Ectodermal cell (in vitro differentiated cells): ENCODE data around the gene CORO7.

Source experiments
- H3K27ac ChIP-seq: 2 replicates; pipeline ENCODE4 v1.7.0; 2013; ENCODE audit warnings: mild to moderate bottlenecking, low read depth, low read length; ENCODE audit not compliant: insufficient read depth, poor library complexity, severe bottlenecking
- H3K27me3 ChIP-seq: 2 replicates; pipeline ENCODE4 v1.7.0; 2013; ENCODE audit warnings: mild to moderate bottlenecking, low read length; ENCODE audit not compliant: insufficient read depth, control insufficient read depth, poor library complexity, severe bottlenecking
- H3K36me3 ChIP-seq: one replicate; pipeline ENCODE4 v1.7.0; 2013; ENCODE audit warnings: low read length; ENCODE audit not compliant: control insufficient read depth, insufficient read depth
- H3K4me1 ChIP-seq: one replicate; pipeline ENCODE4 v1.7.0; 2013; ENCODE audit warnings: low read length; ENCODE audit not compliant: control insufficient read depth, insufficient read depth
- H3K4me3 ChIP-seq: 2 replicates; pipeline ENCODE4 v1.7.0; 2013; ENCODE audit warnings: low read depth, low read length, control low read depth; ENCODE audit not compliant: insufficient read depth
- H3K9me3 ChIP-seq: 2 replicates; pipeline ENCODE4 v1.7.0; 2013; ENCODE audit warnings: mild to moderate bottlenecking, low read length, moderate library complexity; ENCODE audit not compliant: control insufficient read depth
- WGBS, 2 experiments: methylation state at CpG; one replicate each; pipeline ENCODE4 v1.1.7; 2013; ENCODE audit warnings: missing lambda C conversion rate in 2 of 2; 5-methylcytosine and 5-hydroxymethylcytosine counted together

CORO7 gene

GRCh38 chr16:4361944-4362311, 54.5 kb downstream of the CORO7 start:
- no peaks in the 10 kb centered on the region for H3K27me3 ChIP-seq

DNA sequence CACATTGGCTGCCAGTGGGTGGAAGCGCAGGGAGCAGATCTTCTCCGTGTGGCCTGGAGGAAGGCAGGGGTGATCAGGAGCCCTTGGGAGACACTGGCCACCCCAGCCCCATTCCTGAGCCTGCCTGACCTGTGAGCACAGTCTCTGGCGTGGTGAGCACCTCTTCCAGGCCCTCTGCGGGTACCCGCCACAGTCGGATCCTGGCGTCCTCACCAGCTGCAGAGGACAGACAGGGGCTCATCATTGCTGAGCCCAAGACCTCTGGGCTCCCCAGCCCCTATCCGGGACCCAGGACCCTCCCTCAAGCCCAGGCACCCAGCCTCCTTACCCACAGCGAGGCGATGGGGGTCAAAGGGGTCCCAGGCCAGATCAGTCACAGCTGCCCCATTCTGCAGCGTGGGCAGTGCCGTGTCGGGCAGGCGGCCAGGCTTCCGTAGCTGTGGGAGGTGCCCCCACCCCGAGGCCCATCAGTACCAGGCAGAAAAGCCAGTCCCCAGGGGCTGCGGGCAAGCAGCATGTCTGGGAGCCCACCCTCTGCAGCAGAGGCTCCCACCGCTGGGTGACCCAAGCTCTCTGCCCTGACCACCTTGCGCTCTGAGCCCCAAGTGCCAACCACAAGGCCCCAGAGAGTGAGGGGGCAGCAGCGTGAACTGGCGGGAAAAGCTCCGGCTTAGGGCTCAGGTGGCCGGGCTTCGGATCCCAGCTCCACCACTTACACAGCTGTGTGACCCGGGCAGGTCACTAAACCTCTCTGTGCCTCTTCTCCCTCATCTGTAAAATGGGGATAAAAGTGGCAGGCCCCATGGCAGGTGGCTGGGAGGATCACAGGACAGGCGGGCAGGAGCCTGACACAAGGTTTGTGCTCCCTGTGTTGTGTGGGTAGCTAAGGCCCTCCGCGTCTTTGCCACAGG, 55.1 kb downstream of the CORO7 start:
- Histone ChIP-seq H3K27me3 (no peaks in the 10 kb centered on the region), H3K36me3 (no peaks in the 10 kb centered on the region), H3K27ac (no peak overlapping the region), H3K4me3 (no peak overlapping the region), H3K4me1 (no peaks in the 10 kb centered on the region), H3K9me3 (no peaks in the 10 kb centered on the region)
- WGBS, 2 experiments = 94 to 95% methylated on average over 28 of the region's 28 CpGs

More at GRCh38 chr16:4361944-4362311, 54.5 kb downstream of the CORO7 start:
- Histone ChIP-seq H3K4me1 (no peaks in the 10 kb centered on the region), H3K27ac (no peak overlapping the region), H3K36me3 (no peaks in the 10 kb centered on the region), H3K9me3 (no peaks in the 10 kb centered on the region), H3K4me3 (no peak overlapping the region)
- WGBS, 2 experiments = 94% methylated on average over 12 of the region's 12 CpGs

DNA sequence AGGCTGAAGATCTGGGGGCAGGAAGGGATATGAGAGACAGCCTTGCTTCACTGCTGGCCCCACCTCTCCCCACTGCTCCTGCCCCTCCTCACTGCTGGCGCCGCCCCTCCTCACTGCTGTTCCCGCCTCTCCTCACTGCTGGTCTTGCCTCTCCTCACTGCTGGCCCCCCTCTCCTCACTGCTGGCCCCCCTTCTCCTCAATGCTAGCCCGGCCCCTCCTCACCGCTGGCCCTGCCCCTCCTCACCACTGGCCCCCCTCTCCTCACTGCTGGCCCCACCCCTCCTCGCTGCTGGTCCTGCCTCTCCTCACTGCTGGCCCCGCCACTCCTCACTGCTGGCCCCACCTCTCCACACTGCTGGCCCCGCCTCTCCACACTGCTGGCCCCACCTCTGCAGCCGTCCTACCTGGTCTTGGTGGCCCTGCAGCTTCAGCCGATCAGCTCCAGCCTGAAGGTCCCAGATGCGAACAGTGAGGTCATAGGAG, 55.8 kb downstream of the CORO7 start:
- Histone ChIP-seq H3K27ac (no peak overlapping the region), H3K4me1 (no peaks in the 10 kb centered on the region), H3K36me3 (no peaks in the 10 kb centered on the region), H3K9me3 (no peaks in the 10 kb centered on the region), H3K4me3 (no peak overlapping the region), H3K27me3 (no peaks in the 10 kb centered on the region)
- 74 to 79% methylated on average over 11 of the region's 11 CpGs for WGBS, 2 experiments

GRCh38 chr16:4359914-4360313, 56.5 kb downstream of the CORO7 start:
- Histone ChIP-seq H3K4me1 (no peaks in the 10 kb centered on the region), H3K9me3 (no peaks in the 10 kb centered on the region), H3K4me3 (no peak overlapping the region), H3K27ac (no peak overlapping the region), H3K36me3 (no peaks in the 10 kb centered on the region), H3K27me3 (no peaks in the 10 kb centered on the region)
- 91 to 93% methylated on average over 3 of the region's 3 CpGs for WGBS, 2 experiments

GRCh38 chr16:4358831-4359561, 57.4 kb downstream of the CORO7 start:
- H3K4me3 ChIP-seq = no peak overlapping the region
- WGBS, 2 experiments = 41 to 45% methylated on average over 19 of the region's 19 CpGs
- H3K36me3 ChIP-seq = no peaks in the 10 kb centered on the region
- no peaks in the 10 kb centered on the region for H3K4me1 ChIP-seq
- H3K9me3 ChIP-seq = no peaks in the 10 kb centered on the region
- H3K27me3 ChIP-seq = no peaks in the 10 kb centered on the region
- no peak overlapping the region for H3K27ac ChIP-seq

DNA sequence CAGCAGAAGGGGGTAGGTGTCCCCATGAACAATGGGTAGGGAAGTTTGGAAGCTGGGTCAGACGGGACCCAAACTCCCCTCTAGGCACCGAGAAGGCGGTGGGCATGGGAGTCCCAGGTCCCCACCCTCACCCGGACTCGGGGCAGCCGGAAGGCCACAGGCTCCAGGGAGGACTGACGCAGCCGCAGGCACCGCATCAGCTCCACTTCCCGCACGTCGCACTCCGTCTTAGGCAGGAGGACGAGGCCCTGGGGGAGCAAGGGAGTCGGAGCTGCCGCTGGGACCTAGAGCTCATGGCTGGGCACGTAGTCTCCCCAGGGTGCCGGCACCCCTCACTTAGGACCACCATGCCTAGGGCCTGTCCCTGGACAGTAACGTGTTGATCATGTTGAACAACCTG, 58.2 kb downstream of the CORO7 start:
- Histone ChIP-seq H3K36me3 (no peaks in the 10 kb centered on the region), H3K27ac (no peak overlapping the region), H3K27me3 (no peaks in the 10 kb centered on the region), H3K4me1 (no peaks in the 10 kb centered on the region), H3K9me3 (no peaks in the 10 kb centered on the region), H3K4me3 (no peak overlapping the region)
- 95% methylated on average over 19 of the region's 19 CpGs for WGBS, 2 experiments

DNA sequence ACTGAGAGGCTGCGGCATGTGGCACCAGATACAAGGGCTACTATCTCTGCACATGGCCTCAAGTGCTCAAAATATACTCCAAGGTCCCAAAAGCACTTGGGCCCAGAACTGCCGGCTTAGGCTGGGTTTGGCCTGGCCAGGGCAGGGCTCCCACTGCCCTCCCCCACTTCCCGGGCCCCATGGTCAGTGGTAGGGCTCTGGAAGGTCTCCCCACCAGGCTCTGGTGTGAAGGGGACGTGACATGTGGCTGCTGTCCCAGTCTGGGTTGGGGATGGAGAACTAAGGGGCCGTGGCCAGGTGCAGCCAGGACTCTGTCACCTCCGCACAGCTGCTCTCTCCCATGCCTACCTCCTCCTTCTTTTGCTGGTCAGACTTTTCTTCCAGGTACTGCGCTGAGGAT, 59.6 kb downstream of the CORO7 start:
- Histone ChIP-seq H3K4me3 (no peak overlapping the region), H3K36me3 (no peaks in the 10 kb centered on the region), H3K4me1 (no peaks in the 10 kb centered on the region), H3K27me3 (peaks cover under 1% of the 10 kb centered on the region), H3K27ac (no peak overlapping the region), H3K9me3 (no peaks in the 10 kb centered on the region)
- WGBS, 2 experiments = 92 to 93% methylated on average over 7 of the region's 7 CpGs

- WGBS, 2 experiments = 94 to 95% methylated on average over 20 of the region's 20 CpGs
- Histone ChIP-seq H3K27me3 (peaks cover 5% of the 10 kb centered on the region), H3K27ac (no peak overlapping the region), H3K4me3 (no peak overlapping the region), H3K36me3 (no peaks in the 10 kb centered on the region), H3K9me3 (no peaks in the 10 kb centered on the region), H3K4me1 (no peaks in the 10 kb centered on the region)
Observed at GRCh38 chr16:4354512-4355409, 61.6 kb downstream of the CORO7 start.

DNA sequence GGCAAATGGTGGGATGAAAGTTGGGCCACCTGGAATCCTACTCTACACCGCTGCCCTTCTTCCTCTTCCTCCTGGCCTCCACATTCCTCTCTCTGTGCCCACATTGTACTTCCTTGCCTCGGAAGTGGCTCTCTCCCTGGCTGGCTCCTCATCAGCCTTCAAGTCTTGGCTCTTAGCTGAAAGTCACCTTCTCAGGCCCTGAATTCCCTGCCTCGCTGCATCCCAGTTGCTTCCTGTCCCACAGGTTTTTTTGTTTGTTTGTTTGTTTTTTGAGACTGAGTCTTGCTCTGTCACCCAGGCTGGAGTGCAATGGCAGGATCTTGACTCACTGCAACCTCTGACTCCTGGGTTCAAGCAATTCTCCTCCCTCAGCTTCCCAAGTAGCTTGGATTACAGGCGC, 62.7 kb downstream of the CORO7 start:
- Histone ChIP-seq H3K9me3 (no peaks in the 10 kb centered on the region), H3K36me3 (no peaks in the 10 kb centered on the region), H3K27ac (no peak overlapping the region), H3K4me1 (no peaks in the 10 kb centered on the region), H3K27me3 (peaks cover 5% of the 10 kb centered on the region), H3K4me3 (no peak overlapping the region)
- WGBS, 2 experiments = 90 to 92% methylated on average over 4 of the region's 4 CpGs
